HepG2 (cell line): ENCODE results near the gene NPBWR2. TPM values are rescaled to one million over a fixed set of nuclear protein-coding genes. Genes with fewer than 3 reads are reported as not detected.

ENCODE experiments used
- ATAC-seq: fragments of 200-7000 bp; cut with Tn5 transposase; 3 replicates; pipeline ENCODE4 v1.9.1; 2020; ENCODE audit warnings: mild to moderate bottlenecking, moderate library complexity
- BruUV-seq: library from RNA; stranded (reverse); fragments of 400-500 nt; replicated peaks from 2 replicates; lab custom pipeline; 2021; lab: Mats Ljungman, UMichigan
- CTCF ChIA-PET: fragments of 300-600 bp; formaldehyde crosslinking; extraction: SDS; loops from one replicate; lab custom pipeline; 2021; ENCODE audit warnings: low total read pairs, inconsistent platforms, low intra/inter-chr PET ratio; lab: Yijun Ruan, JAX
- POLR2A ChIA-PET: fragments of 350-600 bp; sonication (Branson Sonifier 250); formaldehyde crosslinking; loops from one replicate; lab custom pipeline; 2020; ENCODE audit warnings: antibody characterized with exemption, inconsistent platforms; lab: Yijun Ruan, JAX
- DNase-seq: peaks from one replicate; pipeline ENCODE4 v3.0.0-alpha.2; 2015; ENCODE audit warnings: low spot score
- FAIRE-seq: peaks from 3 replicates; lab custom pipeline; 2011; peaks lifted over from hg19 to GRCh38; lab: Jason Lieb, UNC
- H2AFZ ChIP-seq: one replicate; pipeline ENCODE4 v1.6.1; 2011; ENCODE audit warnings: low read length, inconsistent platforms
- H3K27ac ChIP-seq: fragments of 300-600 bp; 3 replicates; pipeline ENCODE4 v1.8.0; 2011; ENCODE audit warnings: mixed run types, mild to moderate bottlenecking, mixed read lengths, low read length, inconsistent platforms; ENCODE audit not compliant: insufficient read depth; ENCODE audit errors: extremely low read length
- H3K27me3 ChIP-seq, 2 experiments: fragments of 200-600 bp in 1 of 2; 2 replicates in 1 of 2; 3 replicates in 1 of 2; pipeline versions ENCODE4 v1.6.0 to v1.8.0; 2011; ENCODE audit warnings: low read length in 2 of 2, mild to moderate bottlenecking in 2 of 2, moderate library complexity in 2 of 2, inconsistent platforms in 1 of 2; ENCODE audit not compliant: insufficient read depth in 2 of 2, control insufficient read depth in 1 of 2
- H3K36me3 ChIP-seq, 2 experiments: fragments of 200-600 bp in 1 of 2; replicated peaks in 1 of 2; 2 replicates in 1 of 2; 3 replicates in 1 of 2; pipeline versions ENCODE4 v1.5.1 to v1.8.0; 2011; ENCODE audit warnings: low read length in 2 of 2, inconsistent platforms in 1 of 2; ENCODE audit not compliant: insufficient read depth in 2 of 2, control insufficient read depth in 1 of 2
- H3K4me1 ChIP-seq: 2 replicates; pipeline ENCODE4 v1.5.1; 2012; ENCODE audit warnings: low read length, inconsistent platforms; ENCODE audit not compliant: insufficient read depth
- H3K4me2 ChIP-seq: 2 replicates; pipeline ENCODE4 v1.6.0; 2011; ENCODE audit warnings: low read depth, low read length, inconsistent platforms
- H3K4me3 ChIP-seq, 3 experiments: fragments of 200-600 bp in 1 of 3; sonication (generic), shearing (Covaris generic) in 1 of 3; replicated peaks in 1 of 3; 2 replicates each; pipeline ENCODE4 v1.5.1; 2011 to 2016; ENCODE audit warnings: low read length in 3 of 3, inconsistent platforms in 2 of 3, low read depth in 2 of 3, mild to moderate bottlenecking in 2 of 3, control low read depth in 1 of 3, mixed read lengths in 1 of 3; ENCODE audit not compliant: insufficient read depth in 1 of 3
- H3K79me2 ChIP-seq: one replicate; pipeline ENCODE4 v1.6.1; 2011; ENCODE audit warnings: low read length, inconsistent platforms; ENCODE audit not compliant: insufficient read depth
- H3K9ac ChIP-seq: 2 replicates; pipeline ENCODE4 v1.6.0; 2011; ENCODE audit warnings: mild to moderate bottlenecking, low read depth, low read length, inconsistent platforms; ENCODE audit not compliant: insufficient read depth
- H3K9me3 ChIP-seq: 2 replicates; pipeline ENCODE4 v1.5.1; 2012; ENCODE audit warnings: mild to moderate bottlenecking, low read length
- H4K20me1 ChIP-seq: 2 replicates; pipeline ENCODE4 v1.6.0; 2011; ENCODE audit warnings: inconsistent platforms, mild to moderate bottlenecking, low read length, moderate library complexity; ENCODE audit not compliant: insufficient read depth
- CENPT ChIP-seq: sonication (generic); formaldehyde crosslinking; IDR thresholded peaks from 2 replicates; pipeline ENCODE4 v1.8.0; 2022; ENCODE audit warnings: low read depth, mild to moderate bottlenecking, moderate library complexity, missing genetic modification reagents
- KMT2A ChIP-seq: sonication (generic); formaldehyde crosslinking; IDR thresholded peaks from 2 replicates; pipeline ENCODE4 v1.4.0; 2020; ENCODE audit warnings: missing genetic modification reagents
- NFYC ChIP-seq: IDR thresholded peaks from 2 replicates; pipeline ENCODE4 v1.6.1; 2016; ENCODE audit warnings: missing genetic modification reagents, missing compliant biosample characterization
- SAFB2 ChIP-seq: sonication (generic); formaldehyde crosslinking; IDR thresholded peaks from 2 replicates; pipeline ENCODE4 v1.5.1; 2020; ENCODE audit warnings: missing genetic modification reagents, low read depth, mild to moderate bottlenecking, borderline replicate concordance
- SRF ChIP-seq: IDR thresholded peaks from 2 replicates; pipeline ENCODE4 v1.6.1; 2011; ENCODE audit warnings: mild to moderate bottlenecking, low read depth, low read length, moderate library complexity
- ZNF546 ChIP-seq: sonication (generic); formaldehyde crosslinking; conservative IDR thresholded peaks from 2 replicates; pipeline ENCODE4 v1.8.1; 2023; ENCODE audit warnings: mild to moderate bottlenecking, missing genetic modification reagents
- ZNF547 ChIP-seq: sonication (generic); formaldehyde crosslinking; IDR thresholded peaks from 2 replicates; pipeline ENCODE4 v1.5.1; 2020; ENCODE audit warnings: mild to moderate bottlenecking, missing genetic modification reagents
- ZNF557 ChIP-seq: sonication (generic); formaldehyde crosslinking; IDR thresholded peaks from 2 replicates; pipeline ENCODE4 v1.4.0; 2020; ENCODE audit warnings: missing genetic modification reagents
- ZNF749 ChIP-seq: sonication (generic); formaldehyde crosslinking; IDR thresholded peaks from 2 replicates; pipeline ENCODE4 v1.8.0; 2022; ENCODE audit warnings: mild to moderate bottlenecking, missing genetic modification reagents, moderate library complexity, borderline replicate concordance
- WGBS: methylation state at CpG from one replicate; pipeline ENCODE4 v1.1.6; 2017; ENCODE audit warnings: low lambda C conversion rate; 5-methylcytosine and 5-hydroxymethylcytosine counted together
- in situ Hi-C: cut with HindIII; loops from 2 replicates; pipeline ENCODE4 v1.10.0; 2017; ENCODE audit warnings: low pct_unique_long_range_greater_than_20kb; ENCODE audit not compliant: extremely low pct_ligation_motif_present
- intact Hi-C: fragments of 100-400 bp; cut with micrococcal nuclease; formaldehyde crosslinking; loops from one replicate; pipeline ENCODE4 v1.10.0; 2022; ENCODE audit not compliant: unreplicated experiment
- polyA plus RNA-seq, 8 experiments: library from polyadenylated mRNA; depleted of rRNA in 3 of 8; stranded (reverse) in 7 of 8; unstranded in 1 of 8; fragments of >200 nt; fragmentation: Illumina TruSeq in 4 of 8; extraction: Trizol in 4 of 8; gene quantifications; 2 replicates each; pipeline versions ENCODE4 v1.2.1 to v1.2.3, GENCODE V29; 2011 to 2016; ENCODE audit warnings: low read depth in 4 of 8, missing spikeins in 1 of 8, mixed read lengths in 1 of 8; ENCODE audit not compliant: insufficient read depth in 1 of 8
- total RNA-seq, 5 experiments: library from RNA; depleted of rRNA; stranded (reverse); fragments of >200 nt; fragmentation: Illumina TruSeq; extraction: Trizol; gene quantifications; 2 replicates each; pipeline ENCODE4 v1.2.3, GENCODE V29; 2016; ENCODE audit warnings: low read depth in 1 of 5
- TF ChIP-seq, protein P1 (sequence below): sonication (generic); formaldehyde crosslinking; IDR thresholded peaks from 2 replicates; pipeline ENCODE4 v1.4.0; 2020; ENCODE audit warnings: missing genetic modification reagents, mild to moderate bottlenecking, borderline replicate concordance
- TF ChIP-seq, protein P2 (sequence below): IDR thresholded peaks from 2 replicates; pipeline ENCODE4 v1.6.1; 2012; ENCODE audit warnings: low read depth, low read length, improper control_type of control experiment
- TF ChIP-seq, protein P3 (sequence below): sonication (generic); formaldehyde crosslinking; IDR thresholded peaks from 2 replicates; pipeline ENCODE4 v1.4.0; 2020; ENCODE audit warnings: missing genetic modification reagents
- TF ChIP-seq, protein P4 (sequence below): sonication (generic); formaldehyde crosslinking; IDR thresholded peaks from 2 replicates; pipeline ENCODE4 v1.4.0; 2020; ENCODE audit warnings: mild to moderate bottlenecking, missing genetic modification reagents
- TF ChIP-seq, protein P5 (sequence below): sonication (generic); formaldehyde crosslinking; IDR thresholded peaks from 2 replicates; pipeline ENCODE4 v1.4.0; 2020; ENCODE audit warnings: low read depth, mild to moderate bottlenecking, missing genetic modification reagents

Gene NPBWR2
- total and polyA plus RNA-seq, 2 of the 13 experiments (the other 11 are each of a cell fraction or from before 2014, with no cell fraction given) = not detected

DNA sequence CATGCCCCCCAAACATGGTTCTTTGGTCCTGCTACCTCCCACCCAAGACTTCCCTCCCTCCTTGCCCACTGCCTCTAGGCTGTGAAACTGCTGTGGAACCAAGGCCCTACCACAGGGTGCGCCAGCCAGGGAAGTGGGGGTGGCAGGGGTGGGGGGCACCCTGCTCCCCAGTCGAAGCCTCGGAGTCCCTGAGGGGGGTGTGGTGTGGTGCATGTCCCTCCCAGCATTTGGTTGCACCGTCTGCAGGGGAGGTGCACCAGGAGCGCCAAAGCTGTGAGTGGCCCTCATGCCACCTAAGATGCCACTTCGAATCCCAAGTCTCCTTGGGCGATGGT lies 29.9 kb downstream of the NPBWR2 start:
- in situ Hi-C loops = no loop called here
- Histone ChIP-seq H2AFZ (no peak overlapping the region), H4K20me1 (0 out of 2 replicates have a peak, but pooled peaks cover 9% of the 10 kb centered on the region), H3K36me3 (no peaks in the 10 kb centered on the region), H3K79me2 (no peaks in the 10 kb centered on the region), H3K4me3 (no peak overlapping the region), H3K27ac (no peak overlapping the region), H3K9ac (no peak overlapping the region), H3K4me2 (no peak overlapping the region), H3K27me3 (no peaks in the 10 kb centered on the region), H3K4me1 (peaks cover 41% of the 10 kb centered on the region), H3K9me3 (no peaks in the 10 kb centered on the region)
- DNase-seq (no peak), FAIRE-seq (no peak), ATAC-seq (no peak)
- TF ChIP-seq ZNF547 (CRISPR knock-in tag) (no peak), SRF (no peak), SAFB2 (CRISPR knock-in tag) (no peak), ZNF557 (no peak), KMT2A (CRISPR knock-in tag) (no peak), NFYC (no peak), CENPT (CRISPR knock-in tag) (no peak), ZNF749 (CRISPR knock-in tag) (no peak), ZNF546 (no peak)
- TF ChIP-seq, protein P1, sequence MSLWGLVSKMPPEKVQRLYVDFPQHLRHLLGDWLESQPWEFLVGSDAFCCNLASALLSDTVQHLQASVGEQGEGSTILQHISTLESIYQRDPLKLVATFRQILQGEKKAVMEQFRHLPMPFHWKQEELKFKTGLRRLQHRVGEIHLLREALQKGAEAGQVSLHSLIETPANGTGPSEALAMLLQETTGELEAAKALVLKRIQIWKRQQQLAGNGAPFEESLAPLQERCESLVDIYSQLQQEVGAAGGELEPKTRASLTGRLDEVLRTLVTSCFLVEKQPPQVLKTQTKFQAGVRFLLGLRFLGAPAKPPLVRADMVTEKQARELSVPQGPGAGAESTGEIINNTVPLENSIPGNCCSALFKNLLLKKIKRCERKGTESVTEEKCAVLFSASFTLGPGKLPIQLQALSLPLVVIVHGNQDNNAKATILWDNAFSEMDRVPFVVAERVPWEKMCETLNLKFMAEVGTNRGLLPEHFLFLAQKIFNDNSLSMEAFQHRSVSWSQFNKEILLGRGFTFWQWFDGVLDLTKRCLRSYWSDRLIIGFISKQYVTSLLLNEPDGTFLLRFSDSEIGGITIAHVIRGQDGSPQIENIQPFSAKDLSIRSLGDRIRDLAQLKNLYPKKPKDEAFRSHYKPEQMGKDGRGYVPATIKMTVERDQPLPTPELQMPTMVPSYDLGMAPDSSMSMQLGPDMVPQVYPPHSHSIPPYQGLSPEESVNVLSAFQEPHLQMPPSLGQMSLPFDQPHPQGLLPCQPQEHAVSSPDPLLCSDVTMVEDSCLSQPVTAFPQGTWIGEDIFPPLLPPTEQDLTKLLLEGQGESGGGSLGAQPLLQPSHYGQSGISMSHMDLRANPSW = no peak
- TF ChIP-seq, protein P2, sequence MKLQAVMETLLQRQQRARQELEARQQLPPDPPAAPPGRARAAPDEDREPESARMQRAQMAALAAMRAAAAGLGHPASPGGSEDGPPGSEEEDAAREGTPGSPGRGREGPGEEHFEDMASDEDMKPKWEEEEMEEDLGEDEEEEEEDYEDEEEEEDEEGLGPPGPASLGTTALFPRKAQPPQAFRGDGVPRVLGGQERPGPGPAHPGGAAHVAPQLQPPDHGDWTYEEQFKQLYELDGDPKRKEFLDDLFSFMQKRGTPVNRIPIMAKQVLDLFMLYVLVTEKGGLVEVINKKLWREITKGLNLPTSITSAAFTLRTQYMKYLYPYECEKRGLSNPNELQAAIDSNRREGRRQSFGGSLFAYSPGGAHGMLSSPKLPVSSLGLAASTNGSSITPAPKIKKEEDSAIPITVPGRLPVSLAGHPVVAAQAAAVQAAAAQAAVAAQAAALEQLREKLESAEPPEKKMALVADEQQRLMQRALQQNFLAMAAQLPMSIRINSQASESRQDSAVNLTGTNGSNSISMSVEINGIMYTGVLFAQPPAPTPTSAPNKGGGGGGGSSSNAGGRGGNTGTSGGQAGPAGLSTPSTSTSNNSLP = no peak
- TF ChIP-seq, protein P3, sequence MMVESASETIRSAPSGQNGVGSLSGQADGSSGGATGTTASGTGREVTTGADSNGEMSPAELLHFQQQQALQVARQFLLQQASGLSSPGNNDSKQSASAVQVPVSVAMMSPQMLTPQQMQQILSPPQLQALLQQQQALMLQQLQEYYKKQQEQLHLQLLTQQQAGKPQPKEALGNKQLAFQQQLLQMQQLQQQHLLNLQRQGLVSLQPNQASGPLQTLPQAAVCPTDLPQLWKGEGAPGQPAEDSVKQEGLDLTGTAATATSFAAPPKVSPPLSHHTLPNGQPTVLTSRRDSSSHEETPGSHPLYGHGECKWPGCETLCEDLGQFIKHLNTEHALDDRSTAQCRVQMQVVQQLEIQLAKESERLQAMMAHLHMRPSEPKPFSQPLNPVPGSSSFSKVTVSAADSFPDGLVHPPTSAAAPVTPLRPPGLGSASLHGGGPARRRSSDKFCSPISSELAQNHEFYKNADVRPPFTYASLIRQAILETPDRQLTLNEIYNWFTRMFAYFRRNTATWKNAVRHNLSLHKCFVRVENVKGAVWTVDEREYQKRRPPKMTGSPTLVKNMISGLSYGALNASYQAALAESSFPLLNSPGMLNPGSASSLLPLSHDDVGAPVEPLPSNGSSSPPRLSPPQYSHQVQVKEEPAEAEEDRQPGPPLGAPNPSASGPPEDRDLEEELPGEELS (CRISPR knock-in tag) = no peak
- TF ChIP-seq, protein P4, sequence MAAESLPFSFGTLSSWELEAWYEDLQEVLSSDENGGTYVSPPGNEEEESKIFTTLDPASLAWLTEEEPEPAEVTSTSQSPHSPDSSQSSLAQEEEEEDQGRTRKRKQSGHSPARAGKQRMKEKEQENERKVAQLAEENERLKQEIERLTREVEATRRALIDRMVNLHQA (CRISPR knock-in tag) = no peak
- TF ChIP-seq, protein P5, sequence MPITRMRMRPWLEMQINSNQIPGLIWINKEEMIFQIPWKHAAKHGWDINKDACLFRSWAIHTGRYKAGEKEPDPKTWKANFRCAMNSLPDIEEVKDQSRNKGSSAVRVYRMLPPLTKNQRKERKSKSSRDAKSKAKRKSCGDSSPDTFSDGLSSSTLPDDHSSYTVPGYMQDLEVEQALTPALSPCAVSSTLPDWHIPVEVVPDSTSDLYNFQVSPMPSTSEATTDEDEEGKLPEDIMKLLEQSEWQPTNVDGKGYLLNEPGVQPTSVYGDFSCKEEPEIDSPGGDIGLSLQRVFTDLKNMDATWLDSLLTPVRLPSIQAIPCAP = no peak
- intact Hi-C loops = no loop called here
- ChIA-PET CTCF (no interaction called here), POLR2A (interaction anchor here (4.9 kb wide), 1 partner anchor 12 kb away, joined by 25 read pairs; no protein-coding TSS in a partner anchor)
- 88% methylated on average over 3 of the region's 7 CpGs for WGBS
- BruUV-seq = no TSS peak
